ENCODE measurements around the gene VPREB1. TPM values are rescaled to one million over a fixed set of nuclear protein-coding genes. Genes with fewer than 3 reads are reported as not detected.
"Not testable (repeated sequence)": the region's sequence is repeated elsewhere in the genome, so short reads cannot be mapped to it uniquely, and the experiment has no call there.

VPREB1 gene
- total RNA-seq, 1 experiment from 2014 or later: not detected

GRCh38 chr22:22208652-22209051, 35.9 kb upstream of the VPREB1 start:
- no peak overlapping the region for H2AFZ ChIP-seq (ENCODE audit: low read depth, low read length, poor library complexity, severe bottlenecking)

GRCh38 chr22:22209080-22209640, 35.4 kb upstream of the VPREB1 start:
- ATAC-seq; H3K9me3 ChIP-seq (ENCODE audit: control insufficient read depth in 1 of 2, insufficient read depth in 1 of 2, low read depth in 1 of 2, low read length in 2 of 2); H2AFZ ChIP-seq (ENCODE audit: low read depth, low read length, poor library complexity, severe bottlenecking); H3K4me2 ChIP-seq (ENCODE audit: low read length); DNase-seq (ENCODE audit: low read depth, low spot score); H3K79me2 ChIP-seq (ENCODE audit: insufficient read depth, low read length); BruUV-seq (replicated peaks); H3K9ac ChIP-seq (ENCODE audit: low read length); H3K27me3 ChIP-seq (ENCODE audit: insufficient read depth, low read length); H3K9me2 ChIP-seq (ENCODE audit: insufficient read depth); H3K36me3 ChIP-seq (ENCODE audit: control insufficient read depth in 1 of 2, insufficient read depth in 2 of 2, low read length in 2 of 2); POLR2A ChIA-PET; H4K20me1 ChIP-seq (ENCODE audit: insufficient read depth); H3K4me3 ChIP-seq (replicated peaks in 1 of 2; ENCODE audit: low read depth in 1 of 2, low read length in 2 of 2); RAD21 ChIA-PET (ENCODE audit: low non-redundant PET in 1 of 2, low total read pairs in 2 of 2, uncharacterized antibody in 2 of 2, unreplicated experiment in 2 of 2); H3K27ac ChIP-seq (ENCODE audit: low read depth, low read length): not testable (repeated sequence)
- H3K4me1 ChIP-seq (ENCODE audit: control insufficient read depth in 1 of 2, insufficient read depth in 2 of 2, low read length in 2 of 2): peaks cover 6 to 24% of the 10 kb centered on the region in 2 experiments
- intact Hi-C loops (cut with micrococcal nuclease): loop anchor here (5.0 to 10.0 kb wide), 4 partner anchors 54 to 206 kb away; no protein-coding TSS in a partner anchor
- CTCF ChIA-PET: interaction anchor here (1.1 to 2.5 kb wide), 4 partner anchors 26 to 747 kb away, joined by 3 to 10 read pairs (median 4); no protein-coding TSS in a partner anchor

More at GRCh38 chr22:22208652-22209051, 35.9 kb upstream of the VPREB1 start:
- Histone ChIP-seq H3K79me2 (ENCODE audit: insufficient read depth, low read length) (no peaks in the 10 kb centered on the region), H4K20me1 (ENCODE audit: insufficient read depth) (no peaks in the 10 kb centered on the region), H3K9me3 (ENCODE audit: control insufficient read depth in 1 of 2, insufficient read depth in 1 of 2, low read depth in 1 of 2, low read length in 2 of 2) (no peaks in the 10 kb centered on the region), H3K9ac (ENCODE audit: low read length) (no peak overlapping the region), H3K27me3 (ENCODE audit: insufficient read depth, low read length) (no peaks in the 10 kb centered on the region), H3K27ac (ENCODE audit: low read depth, low read length) (no peak overlapping the region), H3K9me2 (ENCODE audit: insufficient read depth) (no peaks in the 10 kb centered on the region), H3K4me1 (ENCODE audit: control insufficient read depth in 1 of 2, insufficient read depth in 2 of 2, low read length in 2 of 2) (peaks cover 6 to 24% of the 10 kb centered on the region in 2 experiments), H3K36me3 (ENCODE audit: control insufficient read depth in 1 of 2, insufficient read depth in 2 of 2, low read length in 2 of 2) (no peaks in the 10 kb centered on the region), H3K4me2 (ENCODE audit: low read length) (no peak overlapping the region), H3K4me3 (replicated peaks in 1 of 2; ENCODE audit: low read depth in 1 of 2, low read length in 2 of 2) (no peak overlapping the region)
- intact Hi-C loops (cut with micrococcal nuclease): loop anchor here (5.0 to 10.0 kb wide), 4 partner anchors 54 to 206 kb away; no protein-coding TSS in a partner anchor
- DNase-seq (ENCODE audit: low read depth, low spot score): no peak
- ChIA-PET CTCF (interaction anchor here (1.1 to 2.5 kb wide), 3 partner anchors 27 to 748 kb away, joined by 3 to 10 read pairs (median 3); no protein-coding TSS in a partner anchor), RAD21 (ENCODE audit: low non-redundant PET in 1 of 2, low total read pairs in 2 of 2, uncharacterized antibody in 2 of 2, unreplicated experiment in 2 of 2) (no interaction called here), POLR2A (no interaction called here)
- TF ChIP-seq, protein P1, sequence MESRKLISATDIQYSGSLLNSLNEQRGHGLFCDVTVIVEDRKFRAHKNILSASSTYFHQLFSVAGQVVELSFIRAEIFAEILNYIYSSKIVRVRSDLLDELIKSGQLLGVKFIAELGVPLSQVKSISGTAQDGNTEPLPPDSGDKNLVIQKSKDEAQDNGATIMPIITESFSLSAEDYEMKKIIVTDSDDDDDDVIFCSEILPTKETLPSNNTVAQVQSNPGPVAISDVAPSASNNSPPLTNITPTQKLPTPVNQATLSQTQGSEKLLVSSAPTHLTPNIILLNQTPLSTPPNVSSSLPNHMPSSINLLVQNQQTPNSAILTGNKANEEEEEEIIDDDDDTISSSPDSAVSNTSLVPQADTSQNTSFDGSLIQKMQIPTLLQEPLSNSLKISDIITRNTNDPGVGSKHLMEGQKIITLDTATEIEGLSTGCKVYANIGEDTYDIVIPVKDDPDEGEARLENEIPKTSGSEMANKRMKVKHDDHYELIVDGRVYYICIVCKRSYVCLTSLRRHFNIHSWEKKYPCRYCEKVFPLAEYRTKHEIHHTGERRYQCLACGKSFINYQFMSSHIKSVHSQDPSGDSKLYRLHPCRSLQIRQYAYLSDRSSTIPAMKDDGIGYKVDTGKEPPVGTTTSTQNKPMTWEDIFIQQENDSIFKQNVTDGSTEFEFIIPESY (IDR thresholded peaks at IDR 0.05; ENCODE audit: extremely low read depth, insufficient replicate concordance, low read length): no peak
- no peak for TF ChIP-seq EGR1 (IDR thresholded peaks at IDR 0.05; ENCODE audit: low read depth)
- TF ChIP-seq CEBPB (IDR thresholded peaks at IDR 0.05; ENCODE audit: low read depth): no peak
- no peak for TF ChIP-seq SP1 (IDR thresholded peaks at IDR 0.05; ENCODE audit: low read depth)
- TF ChIP-seq SRF (IDR thresholded peaks at IDR 0.05; ENCODE audit: low read depth): no peak
- TF ChIP-seq ATF3 (IDR thresholded peaks at IDR 0.05): no peak
- no peak for TF ChIP-seq ZFX (IDR thresholded peaks at IDR 0.05)
- ATAC-seq: no peak
- no TSS peak for BruUV-seq (replicated peaks)
